ENCODE measurements around the gene IL31RA. TPM values are rescaled to one million over a fixed set of nuclear protein-coding genes. Genes with fewer than 3 reads are reported as not detected.

Gene IL31RA
- total RNA-seq, 4 donors from 2014 or later: 0.17 to 0.29 TPM; not detected in 2

DNA sequence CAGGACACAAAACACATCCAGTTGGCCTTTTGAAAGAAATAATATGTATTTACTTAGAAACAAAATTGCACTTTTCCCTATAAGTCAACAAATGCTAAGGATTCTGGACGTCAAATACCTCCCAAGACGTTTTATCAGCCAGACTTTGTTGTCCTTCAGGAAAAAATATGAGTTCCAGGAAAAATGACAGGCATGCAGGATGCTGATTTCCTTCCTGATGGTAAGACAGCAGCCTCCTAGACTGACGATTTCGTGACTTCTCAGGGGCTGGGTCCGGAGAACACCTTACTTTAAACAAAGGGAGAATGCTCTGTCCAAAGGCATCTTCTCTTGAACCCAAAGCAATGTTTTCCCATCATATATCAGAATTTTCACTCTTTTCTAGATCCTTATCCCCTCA is 74.6 kb downstream of the IL31RA start:
- 72% methylated on average over 5 of the region's 5 CpGs for WGBS
- intact Hi-C loops (cut with DNase I): no loop called here
- no peak for TF ChIP-seq EP300 (IDR thresholded peaks at IDR 0.05)
- TF ChIP-seq POLR2A (IDR thresholded peaks at IDR 0.05; ENCODE audit: low read depth): no peak
- TF ChIP-seq, protein P1, sequence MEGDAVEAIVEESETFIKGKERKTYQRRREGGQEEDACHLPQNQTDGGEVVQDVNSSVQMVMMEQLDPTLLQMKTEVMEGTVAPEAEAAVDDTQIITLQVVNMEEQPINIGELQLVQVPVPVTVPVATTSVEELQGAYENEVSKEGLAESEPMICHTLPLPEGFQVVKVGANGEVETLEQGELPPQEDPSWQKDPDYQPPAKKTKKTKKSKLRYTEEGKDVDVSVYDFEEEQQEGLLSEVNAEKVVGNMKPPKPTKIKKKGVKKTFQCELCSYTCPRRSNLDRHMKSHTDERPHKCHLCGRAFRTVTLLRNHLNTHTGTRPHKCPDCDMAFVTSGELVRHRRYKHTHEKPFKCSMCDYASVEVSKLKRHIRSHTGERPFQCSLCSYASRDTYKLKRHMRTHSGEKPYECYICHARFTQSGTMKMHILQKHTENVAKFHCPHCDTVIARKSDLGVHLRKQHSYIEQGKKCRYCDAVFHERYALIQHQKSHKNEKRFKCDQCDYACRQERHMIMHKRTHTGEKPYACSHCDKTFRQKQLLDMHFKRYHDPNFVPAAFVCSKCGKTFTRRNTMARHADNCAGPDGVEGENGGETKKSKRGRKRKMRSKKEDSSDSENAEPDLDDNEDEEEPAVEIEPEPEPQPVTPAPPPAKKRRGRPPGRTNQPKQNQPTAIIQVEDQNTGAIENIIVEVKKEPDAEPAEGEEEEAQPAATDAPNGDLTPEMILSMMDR (IDR thresholded peaks at IDR 0.05): no peak
- TF ChIP-seq POLR2AphosphoS5 (IDR thresholded peaks at IDR 0.05): no peak
- DNase-seq (ENCODE audit: extremely low spot score): no peak
- Histone ChIP-seq H3K4me3 (no peak overlapping the region), H3K9me3 (no peaks in the 10 kb centered on the region), H3K36me3 (no peaks in the 10 kb centered on the region), H3K27ac (replicated peaks in 1 of 4) (no peak overlapping the region), H3K27me3 (peaks cover 0 to 5% (median 0%) of the 10 kb centered on the region in 4 donors), H3K4me1 (peaks cover 0 to 4% (median 2%) of the 10 kb centered on the region in 4 donors)

DNA sequence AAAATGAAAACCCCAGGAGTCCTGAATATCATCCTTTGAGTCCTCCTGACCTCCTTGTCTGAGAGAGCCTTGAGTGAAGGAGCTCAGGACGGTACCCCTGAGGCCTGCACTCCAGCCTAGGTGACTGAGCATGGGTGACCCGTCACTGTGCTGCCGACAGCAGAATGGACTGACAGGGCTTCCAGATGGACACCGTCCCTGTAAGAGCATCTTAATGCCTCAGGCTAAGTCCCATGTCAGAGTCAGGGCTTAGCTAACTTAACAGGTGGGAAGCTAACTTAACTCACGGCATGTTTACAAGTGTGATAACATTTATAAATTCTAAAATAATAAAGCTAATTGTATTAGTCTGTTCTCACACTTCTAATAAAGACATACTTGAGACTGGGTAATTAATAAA is 75.3 kb downstream of the IL31RA start:
- TF ChIP-seq EP300 (IDR thresholded peaks at IDR 0.05) (no peak), POLR2A (IDR thresholded peaks at IDR 0.05; ENCODE audit: low read depth) (no peak)
- TF ChIP-seq, protein P1 (IDR thresholded peaks at IDR 0.05): no peak

DNA sequence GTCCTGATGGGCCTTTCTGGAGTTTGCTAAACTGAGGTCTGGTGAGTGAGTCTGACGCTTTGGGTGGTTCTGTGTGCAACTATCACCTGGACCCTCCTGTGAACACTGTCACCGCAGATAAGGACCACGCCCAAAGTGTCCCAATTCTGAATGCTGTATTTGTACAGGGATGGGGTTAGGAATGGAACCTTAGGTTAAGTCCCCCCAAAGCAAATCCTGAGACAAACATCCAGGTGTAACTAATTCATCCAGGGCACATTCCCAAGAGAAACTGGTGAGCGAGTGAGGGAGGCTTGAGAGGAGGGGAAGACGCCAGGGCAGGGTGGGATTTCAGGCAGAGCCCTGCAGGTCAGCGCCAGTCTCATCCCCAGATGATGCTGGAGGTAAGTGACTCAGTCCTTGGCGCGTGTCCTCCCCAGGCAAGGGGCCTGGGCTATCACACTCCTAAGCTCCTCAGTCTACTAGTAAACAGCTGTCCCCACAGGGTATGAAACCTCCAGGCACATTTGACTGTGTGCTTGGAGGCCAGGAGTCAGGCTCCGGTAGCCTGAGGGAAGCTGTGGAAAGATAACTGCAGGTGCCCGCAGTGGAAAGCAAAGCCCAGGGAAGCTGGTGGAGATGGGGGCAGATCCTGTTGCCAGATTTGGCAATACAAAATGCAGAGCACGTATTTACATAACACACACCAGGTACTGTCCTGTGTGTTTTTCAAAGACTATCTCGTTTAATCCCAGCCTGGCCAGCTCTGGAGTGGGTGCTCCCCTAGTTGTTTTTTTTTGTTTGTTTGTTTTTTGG is 76.9 kb downstream of the IL31RA start:
- intact Hi-C loops (cut with DNase I): no loop called here
- no peak for TF ChIP-seq POLR2AphosphoS5 (IDR thresholded peaks at IDR 0.05)
- TF ChIP-seq POLR2A (IDR thresholded peaks at IDR 0.05; ENCODE audit: low read depth): no peak
- TF ChIP-seq, protein P1 (IDR thresholded peaks at IDR 0.05): no peak
- TF ChIP-seq EP300 (IDR thresholded peaks at IDR 0.05): no peak
- H3K27ac ChIP-seq (replicated peaks in 1 of 4): no peak overlapping the region
- no peak for DNase-seq (ENCODE audit: extremely low spot score)
- H3K36me3 ChIP-seq: peaks cover 0 to 3% (median 0%) of the 10 kb centered on the region in 4 donors
- no peak overlapping the region for H3K4me3 ChIP-seq
- no peaks in the 10 kb centered on the region for H3K9me3 ChIP-seq
- peaks cover 0 to 5% (median 0%) of the 10 kb centered on the region in 4 donors for H3K27me3 ChIP-seq
- 92% methylated on average over 11 of the region's 12 CpGs for WGBS
- H3K4me1 ChIP-seq: peaks cover 0 to 4% (median 0%) of the 10 kb centered on the region in 4 donors

More for the DNA sequence above, 75.3 kb downstream of the IL31RA start:
- Histone ChIP-seq H3K4me1 (peaks cover 0 to 4% (median 2%) of the 10 kb centered on the region in 4 donors), H3K27me3 (peaks cover 0 to 5% (median 0%) of the 10 kb centered on the region in 4 donors), H3K36me3 (no peaks in the 10 kb centered on the region), H3K4me3 (no peak overlapping the region), H3K9me3 (no peaks in the 10 kb centered on the region), H3K27ac (replicated peaks in 1 of 4) (no peak overlapping the region)
- intact Hi-C loops (cut with DNase I): no loop called here
- WGBS: 91% methylated on average over 3 of the region's 5 CpGs
- DNase-seq (ENCODE audit: extremely low spot score): no peak

DNA sequence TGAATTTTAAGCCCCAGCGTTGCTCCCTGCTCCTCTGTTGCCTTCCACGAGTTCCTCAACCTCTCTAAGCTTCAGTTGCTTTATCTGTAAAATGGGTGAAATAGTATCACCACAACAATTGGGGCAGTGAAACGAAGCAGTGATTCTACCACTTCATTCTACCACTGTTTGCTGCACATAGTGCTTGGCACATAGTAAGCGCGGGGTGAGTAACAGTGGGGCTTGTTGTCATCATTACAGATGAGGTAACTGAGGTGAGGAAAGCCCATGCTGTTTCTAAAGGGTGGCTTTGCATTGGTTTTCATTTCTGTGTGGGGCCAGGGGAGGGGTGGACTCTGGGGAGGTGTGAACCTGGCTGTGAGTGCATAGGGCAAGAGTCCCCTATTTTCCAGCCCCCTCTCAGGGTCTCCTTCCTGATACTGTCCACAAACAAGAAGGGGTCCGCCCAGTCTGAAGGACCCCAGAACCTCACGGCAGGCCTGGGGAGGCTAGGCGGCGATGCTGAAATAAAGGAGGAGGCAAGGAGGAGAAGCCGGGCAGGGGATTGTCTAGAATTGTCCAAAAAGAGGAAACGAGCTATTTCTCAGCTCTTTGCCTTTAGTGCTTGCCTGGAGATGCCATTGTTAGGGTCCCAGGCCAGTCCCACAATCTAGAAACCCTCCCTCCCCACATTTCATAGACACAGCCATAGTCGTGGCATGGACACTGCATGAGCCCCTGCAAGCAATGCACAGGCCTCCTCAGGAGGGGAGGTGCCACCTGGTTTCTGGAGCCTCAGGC is 78.1 kb downstream of the IL31RA start:
- WGBS: 87% methylated on average over 12 of the region's 12 CpGs
- Histone ChIP-seq H3K27me3 (peaks cover 0 to 3% (median 0%) of the 10 kb centered on the region in 4 donors), H3K4me3 (no peak overlapping the region), H3K36me3 (peaks cover 0 to 8% (median 0%) of the 10 kb centered on the region in 4 donors), H3K9me3 (no peaks in the 10 kb centered on the region), H3K27ac (replicated peaks in 1 of 4) (no peak overlapping the region), H3K4me1 (no peaks in the 10 kb centered on the region)
- intact Hi-C loops (cut with DNase I): no loop called here
- TF ChIP-seq POLR2A (IDR thresholded peaks at IDR 0.05; ENCODE audit: low read depth) (no peak), EP300 (IDR thresholded peaks at IDR 0.05) (no peak), POLR2AphosphoS5 (IDR thresholded peaks at IDR 0.05) (no peak)
- TF ChIP-seq, protein P1 (IDR thresholded peaks at IDR 0.05): no peak
- DNase-seq (ENCODE audit: extremely low spot score): no peak
